Gastrocnemius medialis (tissue), 4 donors: Measurements from ENCODE around the gene MX2. TPM values are rescaled to one million over a fixed set of nuclear protein-coding genes. Genes with fewer than 3 reads are reported as not detected.

Experiments
- ATAC-seq, 2 donors: fragments of 150-250 bp; one replicate each; pipeline ENCODE4 v1.9.1; 2016
- DNase-seq, 2 donors: peaks; one replicate each; pipeline ENCODE4 v3.0.0-alpha.2; 2019
- H3K27ac ChIP-seq, 4 donors: fragments of 200-600 bp; sonication (generic); 1 replicate in 1 of 4; 2 replicates in 3 of 4; pipeline ENCODE4 v1.5.1; 2016 to 2018; ENCODE audit warnings: mild to moderate bottlenecking in 2 of 4, moderate library complexity in 1 of 4
- H3K27me3 ChIP-seq, 3 donors: fragments of 200-600 bp; sonication (generic) in 2 of 3; 1 replicate in 1 of 3; 2 replicates in 2 of 3; pipeline versions ENCODE4 v1.5.1 to v1.6.0; 2016 to 2019; ENCODE audit warnings: mild to moderate bottlenecking in 1 of 3, moderate library complexity in 1 of 3
- H3K36me3 ChIP-seq, 2 donors: fragments of 200-600 bp; sonication (generic) in 1 of 2; one replicate each; pipeline ENCODE4 v1.5.1; 2017 to 2018
- H3K4me1 ChIP-seq, 2 donors: fragments of 200-600 bp; sonication (generic) in 1 of 2; one replicate each; pipeline ENCODE4 v1.5.1; 2016 to 2017; ENCODE audit warnings: mild to moderate bottlenecking in 2 of 2
- H3K4me3 ChIP-seq, 4 donors: fragments of 200-600 bp; sonication (generic) in 3 of 4; 1 replicate in 1 of 4; 2 replicates in 3 of 4; pipeline ENCODE4 v1.5.1; 2016 to 2019; ENCODE audit warnings: mild to moderate bottlenecking in 2 of 4
- H3K9me3 ChIP-seq, 3 donors: fragments of 200-600 bp; sonication (generic) in 2 of 3; 1 replicate in 1 of 3; 2 replicates in 2 of 3; pipeline ENCODE4 v1.5.1; 2016 to 2019
- CTCF ChIP-seq, 5 experiments: fragments of 450-650 bp in 3 of 5; fragments of 200-600 bp in 2 of 5; sonication (generic) in 2 of 5; IDR thresholded peaks in 4 of 5; conservative IDR thresholded peaks in 1 of 5; 1 replicate in 4 of 5; 2 replicates in 1 of 5; pipeline ENCODE4 v1.5.1; 2016 to 2019; ENCODE audit warnings: antibody characterized with exemption in 5 of 5, mild to moderate bottlenecking in 3 of 5, moderate library complexity in 3 of 5
- POLR2A ChIP-seq, 2 donors: fragments of 450-650 bp; IDR thresholded peaks; one replicate each; pipeline ENCODE4 v1.6.1; 2017; ENCODE audit warnings: antibody characterized with exemption in 2 of 2, mild to moderate bottlenecking in 2 of 2, moderate library complexity in 2 of 2
- in situ Hi-C, 4 donors: fragments of 200-750 bp; cut with MboI; loops; one replicate each; pipeline versions ENCODE4 v1.15.0 to v1.8.0; 2017; ENCODE audit warnings: low sequenced_read_pairs in 4 of 4
- intact Hi-C: fragments of 100-400 bp; cut with DNase I; formaldehyde crosslinking; loops from one replicate; pipeline ENCODE4 v1.15.1; 2023; ENCODE audit warnings: low total_unique reads
- total RNA-seq, 4 donors: library from RNA; depleted of rRNA; stranded (reverse); fragments of >200 nt; gene quantifications; one replicate each; pipeline versions ENCODE4 v1.1.0 to v1.2.3, GENCODE V29; 2016

MX2 gene
- total RNA-seq, 4 donors from 2014 or later: 1.1 to 6.8 (median 2.2) TPM

DNA sequence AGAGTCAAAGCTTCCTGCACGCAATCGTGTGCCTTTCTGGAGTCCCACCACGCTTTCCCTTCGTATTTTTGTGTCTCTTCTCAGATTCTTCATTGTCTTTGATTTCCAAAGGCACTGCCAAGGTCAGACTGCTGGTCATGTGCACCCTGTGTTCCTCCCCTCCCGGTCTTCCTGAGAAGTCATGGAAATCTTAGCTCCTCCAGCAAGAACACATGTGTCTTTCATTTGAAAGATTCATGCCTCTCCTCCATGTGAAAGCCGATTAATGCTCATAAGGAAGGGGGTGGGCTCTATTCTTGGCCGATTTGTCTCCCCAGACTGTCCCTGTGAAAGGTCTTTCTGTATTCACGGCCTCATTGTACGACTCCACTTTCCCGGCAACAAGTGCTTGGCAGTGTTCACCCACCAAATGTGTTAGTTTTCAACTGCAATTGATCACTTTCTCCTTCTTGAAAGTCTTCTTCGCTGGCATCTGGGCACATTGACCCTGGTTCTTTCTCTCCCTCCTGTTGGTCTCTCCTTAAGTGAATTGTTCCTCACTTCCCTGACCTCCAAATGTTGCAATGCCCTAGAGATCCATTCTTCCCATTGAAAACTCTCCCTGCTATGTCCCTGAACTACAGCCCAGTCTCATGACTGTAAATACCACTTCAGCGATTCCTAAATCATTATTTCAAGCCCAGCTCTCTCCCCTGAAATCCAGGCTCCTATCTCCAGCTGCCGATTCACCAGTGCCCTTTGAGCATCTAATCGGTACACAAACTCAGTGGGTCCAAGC, 25.4 kb downstream of the MX2 start:
- ATAC-seq (peak; percentile 56 to 85), DNase-seq (no peak)
- Histone ChIP-seq H3K27ac (peak overlapping the region in 2 of 4 donors; percentile 31 to 47), H3K36me3 (no peaks in the 10 kb centered on the region), H3K4me3 (no peak overlapping the region), H3K9me3 (no peaks in the 10 kb centered on the region), H3K27me3 (no peaks in the 10 kb centered on the region), H3K4me1 (no peaks in the 10 kb centered on the region)
- in situ Hi-C loops: no loop called here
- TF ChIP-seq CTCF (IDR thresholded peaks at IDR 0.05 in 4 of 5, conservative IDR thresholded peaks at IDR 0.05 in 1 of 5) (no peak), POLR2A (IDR thresholded peaks at IDR 0.05) (no peak)
- intact Hi-C loops: no loop called here

- in situ Hi-C loops (no loop called here), intact Hi-C loops (no loop called here)
- Histone ChIP-seq H3K4me1 (no peaks in the 10 kb centered on the region), H3K9me3 (no peaks in the 10 kb centered on the region), H3K36me3 (no peaks in the 10 kb centered on the region), H3K27me3 (no peaks in the 10 kb centered on the region), H3K27ac (peak overlapping the region in 1 of 4 donors; percentile 18), H3K4me3 (no peak overlapping the region)
- no peak for ATAC-seq
- TF ChIP-seq POLR2A (IDR thresholded peaks at IDR 0.05) (no peak), CTCF (IDR thresholded peaks at IDR 0.05 in 4 of 5, conservative IDR thresholded peaks at IDR 0.05 in 1 of 5) (no peak)
- no peak for DNase-seq
These were observed 26.0 kb downstream of the MX2 start for GRCh38 chr21:41387824-41388223.

- DNase-seq (no peak), ATAC-seq (no peak)
- H3K27me3 ChIP-seq: no peaks in the 10 kb centered on the region
- H3K9me3 ChIP-seq: no peaks in the 10 kb centered on the region
- no peak overlapping the region for H3K4me3 ChIP-seq
- TF ChIP-seq CTCF (IDR thresholded peaks at IDR 0.05 in 4 of 5, conservative IDR thresholded peaks at IDR 0.05 in 1 of 5): no peak
- no peak for TF ChIP-seq POLR2A (IDR thresholded peaks at IDR 0.05)
- H3K27ac ChIP-seq: no peak overlapping the region
- no peaks in the 10 kb centered on the region for H3K36me3 ChIP-seq
- H3K4me1 ChIP-seq: no peaks in the 10 kb centered on the region
- intact Hi-C loops: no loop called here
- in situ Hi-C loops: no loop called here
These were observed 26.4 kb downstream of the MX2 start for GRCh38 chr21:41388259-41388658.

DNA sequence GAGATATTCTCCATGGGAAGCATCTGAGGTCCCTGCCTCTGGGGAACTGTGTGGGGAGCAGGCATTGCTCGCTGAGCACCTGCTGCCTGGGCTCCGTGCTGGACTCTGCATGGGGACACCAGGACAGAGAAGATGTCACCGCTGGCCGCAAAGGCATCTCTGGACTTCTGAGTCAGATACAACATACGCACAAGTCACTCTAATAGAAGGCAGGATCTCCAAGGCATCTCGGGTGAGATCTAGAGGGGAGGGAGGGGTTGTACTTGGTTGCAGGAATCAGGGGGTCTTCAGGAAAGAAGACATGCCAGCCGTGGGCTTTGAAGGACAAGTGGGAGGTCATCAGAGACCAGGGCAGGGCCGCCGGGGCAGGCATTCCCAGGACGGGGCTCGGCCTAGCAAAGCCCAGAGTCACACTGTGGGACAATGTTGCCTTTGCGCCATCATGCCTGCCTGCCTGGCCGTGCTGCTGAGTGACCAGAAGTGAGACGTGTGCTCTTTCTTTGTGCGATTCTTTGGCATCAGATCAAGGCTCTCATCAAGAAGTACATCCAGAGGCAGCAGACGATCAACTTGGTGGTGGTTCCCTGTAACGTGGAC, 28.3 kb downstream of the MX2 start:
- no peak overlapping the region for H3K4me3 ChIP-seq
- no peaks in the 10 kb centered on the region for H3K4me1 ChIP-seq
- H3K36me3 ChIP-seq: no peaks in the 10 kb centered on the region
- TF ChIP-seq CTCF (IDR thresholded peaks at IDR 0.05 in 4 of 5, conservative IDR thresholded peaks at IDR 0.05 in 1 of 5): no peak
- TF ChIP-seq POLR2A (IDR thresholded peaks at IDR 0.05): no peak
- intact Hi-C loops: no loop called here
- no peak overlapping the region for H3K27ac ChIP-seq
- H3K9me3 ChIP-seq: no peaks in the 10 kb centered on the region
- H3K27me3 ChIP-seq: no peaks in the 10 kb centered on the region
- no peak for DNase-seq
- in situ Hi-C loops: no loop called here
- ATAC-seq: no peak
